ENCODE results near the gene FASTK. TPM values are rescaled to one million over a fixed set of nuclear protein-coding genes. Genes with fewer than 3 reads are reported as not detected.
A peak's percentile ranks its signal among the peaks of the same experiment; 100 is the strongest.

Gene FASTK
- total and polyA plus RNA-seq, 2 donors: 52.2 to 142 TPM

- Histone ChIP-seq H3K27ac (ENCODE audit: low read depth in 1 of 2, low read length in 1 of 2) (no peak overlapping the region), H3K4me3 (ENCODE audit: low read length in 2 of 2) (no peak overlapping the region), H3K4me1 (ENCODE audit: control insufficient read depth in 2 of 2, insufficient read depth in 2 of 2, low read length in 2 of 2) (peaks cover 0 to 2% of the 10 kb centered on the region in 2 donors), H3K9me3 (ENCODE audit: control insufficient read depth in 2 of 2, insufficient read depth in 1 of 2, low read length in 1 of 2) (peaks cover 0 to 6% of the 10 kb centered on the region in 2 donors), H3K27me3 (ENCODE audit: control insufficient read depth in 2 of 2, insufficient read depth in 1 of 2, low read length in 1 of 2) (peaks cover 12 to 40% of the 10 kb centered on the region in 2 donors), H3K36me3 (ENCODE audit: control insufficient read depth in 2 of 2, insufficient read depth in 2 of 2, low read length in 1 of 2) (peaks cover 0 to 4% of the 10 kb centered on the region in 2 donors)
- whole genome bisulfite sequencing: 96% methylated on average over 22 of the region's 22 CpGs
- DNase-seq (ENCODE audit: low read depth in 6 of 9, low spot score in 9 of 9): no peak
Measured at GRCh38 chr7:151120896-151121295, 40.3 kb upstream of the FASTK start.

GRCh38 chr7:151119902-151120301, 39.3 kb upstream of the FASTK start:
- DNase-seq (ENCODE audit: low read depth in 6 of 9, low spot score in 9 of 9): no peak
- Histone ChIP-seq H3K27me3 (ENCODE audit: control insufficient read depth in 2 of 2, insufficient read depth in 1 of 2, low read length in 1 of 2) (peaks cover 22 to 35% of the 10 kb centered on the region in 2 donors), H3K4me1 (ENCODE audit: control insufficient read depth in 2 of 2, insufficient read depth in 2 of 2, low read length in 2 of 2) (peaks cover 0 to 2% of the 10 kb centered on the region in 2 donors), H3K9me3 (ENCODE audit: control insufficient read depth in 2 of 2, insufficient read depth in 1 of 2, low read length in 1 of 2) (peaks cover 0 to 6% of the 10 kb centered on the region in 2 donors), H3K4me3 (ENCODE audit: low read length in 2 of 2) (no peak overlapping the region), H3K36me3 (ENCODE audit: control insufficient read depth in 2 of 2, insufficient read depth in 2 of 2, low read length in 1 of 2) (peaks cover 0 to 4% of the 10 kb centered on the region in 2 donors), H3K27ac (ENCODE audit: low read depth in 1 of 2, low read length in 1 of 2) (no peak overlapping the region)
- 96% methylated on average over 27 of the region's 27 CpGs for WGBS

GRCh38 chr7:151119055-151119415, 38.4 kb upstream of the FASTK start:
- DNase-seq (ENCODE audit: low read depth in 6 of 9, low spot score in 9 of 9): no peak
- Histone ChIP-seq H3K27me3 (ENCODE audit: control insufficient read depth in 2 of 2, insufficient read depth in 1 of 2, low read length in 1 of 2) (peaks cover 31 to 32% of the 10 kb centered on the region in 2 donors), H3K9me3 (ENCODE audit: control insufficient read depth in 2 of 2, insufficient read depth in 1 of 2, low read length in 1 of 2) (peaks cover 0 to 6% of the 10 kb centered on the region in 2 donors), H3K4me3 (ENCODE audit: low read length in 2 of 2) (no peak overlapping the region), H3K36me3 (ENCODE audit: control insufficient read depth in 2 of 2, insufficient read depth in 2 of 2, low read length in 1 of 2) (peaks cover 0 to 4% of the 10 kb centered on the region in 2 donors), H3K27ac (ENCODE audit: low read depth in 1 of 2, low read length in 1 of 2) (no peak overlapping the region), H3K4me1 (ENCODE audit: control insufficient read depth in 2 of 2, insufficient read depth in 2 of 2, low read length in 2 of 2) (peaks cover 0 to under 1% of the 10 kb centered on the region in 2 donors)
- 93% methylated on average over 13 of the region's 13 CpGs for WGBS

- peaks cover 0 to 5% of the 10 kb centered on the region in 2 donors for H3K4me1 ChIP-seq (ENCODE audit: control insufficient read depth in 2 of 2, insufficient read depth in 2 of 2, low read length in 2 of 2)
- peaks cover 0 to 4% of the 10 kb centered on the region in 2 donors for H3K36me3 ChIP-seq (ENCODE audit: control insufficient read depth in 2 of 2, insufficient read depth in 2 of 2, low read length in 1 of 2)
- DNase-seq (ENCODE audit: low read depth in 6 of 9, low spot score in 9 of 9): no peak
- H3K9me3 ChIP-seq (ENCODE audit: control insufficient read depth in 2 of 2, insufficient read depth in 1 of 2, low read length in 1 of 2): no peaks in the 10 kb centered on the region
- H3K27me3 ChIP-seq (ENCODE audit: control insufficient read depth in 2 of 2, insufficient read depth in 1 of 2, low read length in 1 of 2): peaks cover 34 to 37% of the 10 kb centered on the region in 2 donors
- H3K4me3 ChIP-seq (ENCODE audit: low read length in 2 of 2): no peak overlapping the region
- no peak overlapping the region for H3K27ac ChIP-seq (ENCODE audit: low read depth in 1 of 2, low read length in 1 of 2)
- WGBS: 97% methylated on average over 38 of the region's 38 CpGs
Measured at GRCh38 chr7:151118108-151119054, 37.8 kb upstream of the FASTK start.

- peaks cover 34 to 45% of the 10 kb centered on the region in 2 donors for H3K27me3 ChIP-seq (ENCODE audit: control insufficient read depth in 2 of 2, insufficient read depth in 1 of 2, low read length in 1 of 2)
- no peaks in the 10 kb centered on the region for H3K36me3 ChIP-seq (ENCODE audit: control insufficient read depth in 2 of 2, insufficient read depth in 2 of 2, low read length in 1 of 2)
- WGBS: 82% methylated on average over 12 of the region's 12 CpGs
- no peak for DNase-seq (ENCODE audit: low read depth in 6 of 9, low spot score in 9 of 9)
- H3K9me3 ChIP-seq (ENCODE audit: control insufficient read depth in 2 of 2, insufficient read depth in 1 of 2, low read length in 1 of 2): no peaks in the 10 kb centered on the region
- peaks cover 0 to 5% of the 10 kb centered on the region in 2 donors for H3K4me1 ChIP-seq (ENCODE audit: control insufficient read depth in 2 of 2, insufficient read depth in 2 of 2, low read length in 2 of 2)
- H3K4me3 ChIP-seq (ENCODE audit: low read length in 2 of 2): no peak overlapping the region
- H3K27ac ChIP-seq (ENCODE audit: low read depth in 1 of 2, low read length in 1 of 2): no peak overlapping the region
Measured at GRCh38 chr7:151117565-151117964, 37.0 kb upstream of the FASTK start.

- H3K9me3 ChIP-seq (ENCODE audit: control insufficient read depth in 2 of 2, insufficient read depth in 1 of 2, low read length in 1 of 2): no peaks in the 10 kb centered on the region
- no peak overlapping the region for H3K27ac ChIP-seq (ENCODE audit: low read depth in 1 of 2, low read length in 1 of 2)
- no peaks in the 10 kb centered on the region for H3K36me3 ChIP-seq (ENCODE audit: control insufficient read depth in 2 of 2, insufficient read depth in 2 of 2, low read length in 1 of 2)
- H3K4me1 ChIP-seq (ENCODE audit: control insufficient read depth in 2 of 2, insufficient read depth in 2 of 2, low read length in 2 of 2): peaks cover 0 to 8% of the 10 kb centered on the region in 2 donors
- WGBS: 97% methylated on average over 27 of the region's 27 CpGs
- no peak overlapping the region for H3K4me3 ChIP-seq (ENCODE audit: low read length in 2 of 2)
- H3K27me3 ChIP-seq (ENCODE audit: control insufficient read depth in 2 of 2, insufficient read depth in 1 of 2, low read length in 1 of 2): peaks cover 34 to 52% of the 10 kb centered on the region in 2 donors
- DNase-seq (ENCODE audit: low read depth in 6 of 9, low spot score in 9 of 9): no peak
Measured at GRCh38 chr7:151116603-151117440, 36.2 kb upstream of the FASTK start.

GRCh38 chr7:151115836-151116418, 35.3 kb upstream of the FASTK start:
- peaks cover 34 to 60% of the 10 kb centered on the region in 2 donors for H3K27me3 ChIP-seq (ENCODE audit: control insufficient read depth in 2 of 2, insufficient read depth in 1 of 2, low read length in 1 of 2)
- peaks cover 0 to 11% of the 10 kb centered on the region in 2 donors for H3K4me1 ChIP-seq (ENCODE audit: control insufficient read depth in 2 of 2, insufficient read depth in 2 of 2, low read length in 2 of 2)
- H3K27ac ChIP-seq (ENCODE audit: low read depth in 1 of 2, low read length in 1 of 2): peak overlapping the region in 1 of 2 donors; percentile 15
- DNase-seq (ENCODE audit: low read depth in 6 of 9, low spot score in 9 of 9): no peak
- no peak overlapping the region for H3K4me3 ChIP-seq (ENCODE audit: low read length in 2 of 2)
- H3K9me3 ChIP-seq (ENCODE audit: control insufficient read depth in 2 of 2, insufficient read depth in 1 of 2, low read length in 1 of 2): no peaks in the 10 kb centered on the region
- no peaks in the 10 kb centered on the region for H3K36me3 ChIP-seq (ENCODE audit: control insufficient read depth in 2 of 2, insufficient read depth in 2 of 2, low read length in 1 of 2)
- whole genome bisulfite sequencing: 90% methylated on average over 14 of the region's 14 CpGs

GRCh38 chr7:151115121-151115835, 34.7 kb upstream of the FASTK start:
- Histone ChIP-seq H3K4me1 (ENCODE audit: control insufficient read depth in 2 of 2, insufficient read depth in 2 of 2, low read length in 2 of 2) (peaks cover 0 to 11% of the 10 kb centered on the region in 2 donors), H3K27ac (ENCODE audit: low read depth in 1 of 2, low read length in 1 of 2) (no peak overlapping the region), H3K9me3 (ENCODE audit: control insufficient read depth in 2 of 2, insufficient read depth in 1 of 2, low read length in 1 of 2) (no peaks in the 10 kb centered on the region), H3K27me3 (ENCODE audit: control insufficient read depth in 2 of 2, insufficient read depth in 1 of 2, low read length in 1 of 2) (peaks cover 34 to 66% of the 10 kb centered on the region in 2 donors), H3K36me3 (ENCODE audit: control insufficient read depth in 2 of 2, insufficient read depth in 2 of 2, low read length in 1 of 2) (no peaks in the 10 kb centered on the region), H3K4me3 (ENCODE audit: low read length in 2 of 2) (peak overlapping the region in 1 of 2 donors; percentile 48)
- DNase-seq (ENCODE audit: low read depth in 6 of 9, low spot score in 9 of 9): no peak
- 11% methylated on average over 114 of the region's 114 CpGs for WGBS
